CD4-positive, alpha-beta T cell (primary cell): Measurements from ENCODE around the gene BACH1. TPM values are rescaled to one million over a fixed set of nuclear protein-coding genes. Genes with fewer than 3 reads are reported as not detected.

Experiments
- ATAC-seq: fragments of 200-7000 bp; cut with Tn5 transposase; one replicate; pipeline ENCODE4 v1.10.0; 2022; ENCODE audit warnings: mild to moderate bottlenecking; ENCODE audit not compliant: poor library complexity
- CTCF ChIA-PET: fragments of 350-600 bp; sonication (Branson Sonifier 250); formaldehyde crosslinking; loops from one replicate; lab custom pipeline; 2021; ENCODE audit warnings: antibody characterized with exemption, inconsistent platforms; lab: Charles Lee
- POLR2A ChIA-PET: fragments of 350-600 bp; sonication (Branson Sonifier 250); formaldehyde crosslinking; loops from one replicate; lab custom pipeline; 2021; ENCODE audit warnings: antibody characterized with exemption, inconsistent platforms; lab: Charles Lee
- DNase-seq, 14 experiments: peaks; one replicate each; pipeline ENCODE4 v3.0.0-alpha.2; 2013 to 2020; ENCODE audit warnings: mixed read lengths in 2 of 14
- H3K27ac ChIP-seq, 2 donors: one replicate each; pipeline versions ENCODE4 v1.5.1 to v1.7.0; 2013; ENCODE audit warnings: low read length in 2 of 2, low read depth in 1 of 2, mild to moderate bottlenecking in 1 of 2
- H3K27me3 ChIP-seq, 2 experiments: 1 replicate in 1 of 2; 2 replicates in 1 of 2; pipeline versions ENCODE4 v1.6.1 to v1.7.0; 2013; ENCODE audit warnings: low read length in 2 of 2, control low read depth in 1 of 2, mild to moderate bottlenecking in 1 of 2, moderate library complexity in 1 of 2; ENCODE audit not compliant: insufficient read depth in 2 of 2, control insufficient read depth in 1 of 2
- H3K36me3 ChIP-seq: one replicate; pipeline ENCODE4 v1.6.1; 2013; ENCODE audit warnings: low read length, control low read depth; ENCODE audit not compliant: insufficient read depth
- H3K4me1 ChIP-seq: one replicate; pipeline ENCODE4 v1.6.1; 2013; ENCODE audit warnings: low read length, control low read depth; ENCODE audit not compliant: insufficient read depth
- H3K4me3 ChIP-seq: one replicate; pipeline ENCODE4 v1.5.1; 2013; ENCODE audit warnings: mild to moderate bottlenecking, low read length, moderate library complexity
- H3K9me3 ChIP-seq, 2 experiments: 1 replicate in 1 of 2; 2 replicates in 1 of 2; pipeline versions ENCODE4 v1.6.1 to v1.7.0; 2013; ENCODE audit warnings: low read length in 2 of 2, mild to moderate bottlenecking in 2 of 2, control low read depth in 1 of 2, moderate library complexity in 1 of 2; ENCODE audit not compliant: control insufficient read depth in 1 of 2, insufficient read depth in 1 of 2
- H3K27ac Mint-ChIP-seq: one replicate; pipeline ENCODE4 v1.8.0; 2020; ENCODE audit warnings: mixed read lengths
- H3K27me3 Mint-ChIP-seq: one replicate; pipeline ENCODE4 v1.8.0; 2021; ENCODE audit warnings: mixed read lengths
- H3K36me3 Mint-ChIP-seq: one replicate; pipeline ENCODE4 v1.8.0; 2021; ENCODE audit warnings: low read depth, mixed read lengths
- H3K4me1 Mint-ChIP-seq: one replicate; pipeline ENCODE4 v1.8.0; 2021; ENCODE audit warnings: low read depth, mixed read lengths
- H3K4me3 Mint-ChIP-seq: one replicate; pipeline ENCODE4 v1.8.0; 2020; ENCODE audit warnings: mild to moderate bottlenecking, mixed read lengths
- H3K9me3 Mint-ChIP-seq: one replicate; pipeline ENCODE4 v1.8.0; 2020; ENCODE audit warnings: mixed read lengths
- intact Hi-C, 2 experiments: fragments of 100-400 bp; cut with DNase I in 1 of 2; cut with micrococcal nuclease in 1 of 2; formaldehyde crosslinking; loops; one replicate each; pipeline versions ENCODE4 v1.15.1 to v1.9.0; 2023 to 2025; cut with DNase I, micrococcal nuclease
- total RNA-seq, 174 experiments: library from RNA in 2 of 174; stranded (reverse) in 2 of 174; gene quantifications; one replicate each; pipeline ENCODE4 v1.2.3 and lab custom pipeline; 2021 to 2026
- TF ChIP-seq, protein P1 (sequence below): fragments of 200-600 bp; IDR thresholded peaks from one replicate; pipeline ENCODE4 v1.8.0; 2022; ENCODE audit warnings: antibody characterized with exemption, mild to moderate bottlenecking

The BACH1 gene
- total RNA-seq, 2 experiments from 2014 or later, result 64.4 to 65.9 TPM

DNA sequence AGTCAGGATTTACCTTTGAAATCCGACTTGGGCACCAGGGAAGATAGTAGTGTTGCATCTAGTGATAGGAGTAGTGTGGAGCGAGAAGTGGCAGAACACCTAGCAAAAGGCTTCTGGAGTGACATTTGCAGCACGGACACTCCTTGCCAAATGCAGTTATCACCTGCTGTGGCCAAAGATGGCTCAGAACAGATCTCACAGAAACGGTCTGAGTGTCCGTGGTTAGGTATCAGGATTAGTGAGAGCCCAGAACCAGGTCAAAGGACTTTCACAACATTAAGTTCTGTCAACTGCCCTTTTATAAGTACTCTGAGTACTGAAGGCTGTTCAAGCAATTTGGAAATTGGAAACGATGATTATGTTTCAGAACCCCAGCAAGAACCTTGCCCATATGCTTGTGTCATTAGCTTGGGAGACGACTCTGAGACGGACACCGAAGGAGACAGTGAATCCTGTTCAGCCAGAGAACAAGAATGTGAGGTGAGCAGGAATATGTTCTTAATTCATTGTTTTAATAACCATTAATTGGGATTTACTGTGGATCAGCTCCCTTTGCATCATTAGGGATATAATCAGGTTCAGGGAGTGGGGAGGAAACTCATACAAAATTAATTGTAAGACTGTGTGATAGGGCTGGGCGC, 28.3 kb downstream of the BACH1 start:
- no peaks in the 10 kb centered on the region for H3K4me1 ChIP-seq
- CTCF ChIA-PET, result no interaction called here
- peaks cover 36% of the 10 kb centered on the region for H3K36me3 ChIP-seq
- Mint-ChIP-seq H3K9me3 (no peaks in the 10 kb centered on the region), H3K36me3 (peaks cover 76% of the 10 kb centered on the region), H3K27ac (peak overlapping the region; percentile 17), H3K27me3 (no peaks in the 10 kb centered on the region), H3K4me1 (no peaks in the 10 kb centered on the region), H3K4me3 (no peak overlapping the region)
- intact Hi-C loops, result no loop called here
- POLR2A ChIA-PET, result no interaction called here
- H3K4me3 ChIP-seq, result no peak overlapping the region
- H3K27ac ChIP-seq, result no peak overlapping the region
- DNase-seq, result no peak
- H3K9me3 ChIP-seq, result no peaks in the 10 kb centered on the region
- no peaks in the 10 kb centered on the region for H3K27me3 ChIP-seq
- TF ChIP-seq, protein P1, sequence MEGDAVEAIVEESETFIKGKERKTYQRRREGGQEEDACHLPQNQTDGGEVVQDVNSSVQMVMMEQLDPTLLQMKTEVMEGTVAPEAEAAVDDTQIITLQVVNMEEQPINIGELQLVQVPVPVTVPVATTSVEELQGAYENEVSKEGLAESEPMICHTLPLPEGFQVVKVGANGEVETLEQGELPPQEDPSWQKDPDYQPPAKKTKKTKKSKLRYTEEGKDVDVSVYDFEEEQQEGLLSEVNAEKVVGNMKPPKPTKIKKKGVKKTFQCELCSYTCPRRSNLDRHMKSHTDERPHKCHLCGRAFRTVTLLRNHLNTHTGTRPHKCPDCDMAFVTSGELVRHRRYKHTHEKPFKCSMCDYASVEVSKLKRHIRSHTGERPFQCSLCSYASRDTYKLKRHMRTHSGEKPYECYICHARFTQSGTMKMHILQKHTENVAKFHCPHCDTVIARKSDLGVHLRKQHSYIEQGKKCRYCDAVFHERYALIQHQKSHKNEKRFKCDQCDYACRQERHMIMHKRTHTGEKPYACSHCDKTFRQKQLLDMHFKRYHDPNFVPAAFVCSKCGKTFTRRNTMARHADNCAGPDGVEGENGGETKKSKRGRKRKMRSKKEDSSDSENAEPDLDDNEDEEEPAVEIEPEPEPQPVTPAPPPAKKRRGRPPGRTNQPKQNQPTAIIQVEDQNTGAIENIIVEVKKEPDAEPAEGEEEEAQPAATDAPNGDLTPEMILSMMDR, result no peak
- no peak for ATAC-seq

GRCh38 chr21:29329406-29329805, 30.7 kb downstream of the BACH1 start:
- intact Hi-C loops, result no loop called here
- Mint-ChIP-seq H3K27me3 (no peaks in the 10 kb centered on the region), H3K4me1 (no peaks in the 10 kb centered on the region), H3K4me3 (no peak overlapping the region), H3K27ac (no peak overlapping the region), H3K9me3 (no peaks in the 10 kb centered on the region), H3K36me3 (peaks cover 60% of the 10 kb centered on the region)
- H3K4me1 ChIP-seq, result no peaks in the 10 kb centered on the region
- no peak overlapping the region for H3K27ac ChIP-seq
- no peaks in the 10 kb centered on the region for H3K9me3 ChIP-seq
- H3K4me3 ChIP-seq, result no peak overlapping the region
- TF ChIP-seq, protein P1, result no peak
- ChIA-PET CTCF (no interaction called here), POLR2A (no interaction called here)
- no peak for DNase-seq
- peaks cover 35% of the 10 kb centered on the region for H3K36me3 ChIP-seq
- no peaks in the 10 kb centered on the region for H3K27me3 ChIP-seq
- ATAC-seq, result no peak

DNA sequence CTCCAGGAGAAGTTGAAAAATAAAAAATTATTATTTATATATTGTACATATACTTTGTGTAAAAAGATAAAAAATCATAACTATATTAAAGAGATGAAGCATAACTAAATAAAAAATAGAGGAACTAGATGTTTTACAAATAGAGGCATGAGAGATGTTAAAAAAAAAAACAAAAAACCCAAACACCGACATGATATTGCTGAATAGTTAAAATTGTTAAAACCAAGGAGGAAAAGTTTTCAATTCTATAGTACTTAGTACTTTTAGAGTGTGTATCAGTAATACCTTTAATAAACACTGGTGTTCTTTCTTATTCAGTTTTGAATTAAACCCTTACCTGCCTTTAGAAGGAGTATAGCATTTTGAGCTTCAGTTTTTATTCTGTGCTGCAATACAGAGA, 32.1 kb downstream of the BACH1 start:
- H3K27ac ChIP-seq, result no peak overlapping the region
- H3K4me1 Mint-ChIP-seq, result no peaks in the 10 kb centered on the region
- peaks cover 61% of the 10 kb centered on the region for H3K36me3 Mint-ChIP-seq
- ChIA-PET CTCF (interaction anchor here (1.2 kb wide), 1 partner anchor 17 kb away, joined by 4 read pairs; no protein-coding TSS in a partner anchor), POLR2A (interaction anchor here (0.6 kb wide), 1 partner anchor 26 kb away, joined by 3 read pairs; no protein-coding TSS in a partner anchor)
- ATAC-seq (no peak), DNase-seq (no peak)
- H3K4me1 ChIP-seq, result no peaks in the 10 kb centered on the region
- H3K9me3 ChIP-seq, result no peaks in the 10 kb centered on the region
- no peak overlapping the region for H3K27ac Mint-ChIP-seq
- intact Hi-C loops, result no loop called here
- no peaks in the 10 kb centered on the region for H3K27me3 Mint-ChIP-seq
- H3K27me3 ChIP-seq, result no peaks in the 10 kb centered on the region
- H3K9me3 Mint-ChIP-seq, result no peaks in the 10 kb centered on the region
- H3K36me3 ChIP-seq, result peaks cover 31% of the 10 kb centered on the region
- TF ChIP-seq, protein P1, result no peak
- no peak overlapping the region for H3K4me3 Mint-ChIP-seq
- no peak overlapping the region for H3K4me3 ChIP-seq
